GM21528 (cell line): ENCODE results near the gene SNRPA.
"Not testable (repeated sequence)": the region's sequence is repeated elsewhere in the genome, so short reads cannot be mapped to it uniquely, and the experiment has no call there.

Experiments used
- ATAC-seq: cut with Tn5 transposase; IDR thresholded peaks from one replicate; pipeline ENCODE4 v1.9.1; 2021; ENCODE audit warnings: mild to moderate bottlenecking, moderate library complexity; ENCODE audit not compliant: unreplicated experiment, low FRiP score

SNRPA gene

GRCh38 chr19:40719414-40719894 lies 31.5 kb upstream of the SNRPA start:
- no peak for ATAC-seq

- no peak for ATAC-seq
Measured at GRCh38 chr19:40721140-40721486, 29.9 kb upstream of the SNRPA start.

GRCh38 chr19:40721936-40722661 lies 28.9 kb upstream of the SNRPA start:
- no peak for ATAC-seq

GRCh38 chr19:40723661-40724254 lies 27.2 kb upstream of the SNRPA start:
- ATAC-seq = no peak

- no peak for ATAC-seq
Measured at GRCh38 chr19:40724315-40724714, 26.7 kb upstream of the SNRPA start.

- no peak for ATAC-seq
Measured at GRCh38 chr19:40724855-40725254, 26.1 kb upstream of the SNRPA start.

- ATAC-seq = no peak
Measured at GRCh38 chr19:40726279-40726678, 24.7 kb upstream of the SNRPA start.

GRCh38 chr19:40730065-40730464 lies 20.9 kb upstream of the SNRPA start:
- ATAC-seq = not testable (repeated sequence)

GRCh38 chr19:40732304-40732703 lies 18.7 kb upstream of the SNRPA start:
- not testable (repeated sequence) for ATAC-seq

GRCh38 chr19:40733149-40733548 lies 17.9 kb upstream of the SNRPA start:
- ATAC-seq = no peak

GRCh38 chr19:40735013-40735771 lies 15.8 kb upstream of the SNRPA start:
- no peak for ATAC-seq

GRCh38 chr19:40736661-40737060 lies 14.3 kb upstream of the SNRPA start:
- no peak for ATAC-seq

- no peak for ATAC-seq
Measured at GRCh38 chr19:40737102-40737644, 13.8 kb upstream of the SNRPA start.

- no peak for ATAC-seq
Measured at GRCh38 chr19:40739030-40739839, 11.8 kb upstream of the SNRPA start.

- no peak for ATAC-seq
Measured at GRCh38 chr19:40739871-40740703, 10.9 kb upstream of the SNRPA start.

- no peak for ATAC-seq
Measured at GRCh38 chr19:40740747-40741146, 10.3 kb upstream of the SNRPA start.

GRCh38 chr19:40741527-40742390 lies 9.2 kb upstream of the SNRPA start:
- ATAC-seq = no peak

- ATAC-seq = no peak
Measured at GRCh38 chr19:40742477-40742876, 8.5 kb upstream of the SNRPA start.

GRCh38 chr19:40742886-40743285 lies 8.1 kb upstream of the SNRPA start:
- ATAC-seq = no peak
